GM19035 (cell line): ENCODE data around the gene SBF1.

Experiments used
- ATAC-seq: cut with Tn5 transposase; IDR thresholded peaks from one replicate; pipeline ENCODE4 v1.9.1; 2021; ENCODE audit not compliant: unreplicated experiment

Gene SBF1

GRCh38 chr22:50467773-50468440 is 6.9 kb downstream of the SBF1 start:
- ATAC-seq = no peak

- no peak for ATAC-seq
Measured at GRCh38 chr22:50467341-50467740, 7.5 kb downstream of the SBF1 start.

GRCh38 chr22:50465066-50465930 is 9.5 kb downstream of the SBF1 start:
- no peak for ATAC-seq

- no peak for ATAC-seq
Measured at GRCh38 chr22:50464451-50464850, 10.4 kb downstream of the SBF1 start.

GRCh38 chr22:50463188-50463900 is 11.5 kb downstream of the SBF1 start:
- ATAC-seq = no peak

GRCh38 chr22:50461979-50462540 is 12.8 kb downstream of the SBF1 start:
- ATAC-seq = no peak

GRCh38 chr22:50461536-50461935 is 13.3 kb downstream of the SBF1 start:
- no peak for ATAC-seq

GRCh38 chr22:50460938-50461337 is 13.9 kb downstream of the SBF1 start:
- no peak for ATAC-seq

GRCh38 chr22:50459496-50460140 is 15.2 kb downstream of the SBF1 start:
- ATAC-seq = no peak

- no peak for ATAC-seq
Measured at GRCh38 chr22:50459016-50459415, 15.8 kb downstream of the SBF1 start.

- ATAC-seq = no peak
Measured at GRCh38 chr22:50456466-50457234, 18.2 kb downstream of the SBF1 start.

GRCh38 chr22:50456026-50456425 is 18.8 kb downstream of the SBF1 start:
- no peak for ATAC-seq

GRCh38 chr22:50455201-50455600 is 19.6 kb downstream of the SBF1 start:
- ATAC-seq = no peak

- ATAC-seq = no peak
Measured at GRCh38 chr22:50454556-50455075, 20.2 kb downstream of the SBF1 start.

- no peak for ATAC-seq
Measured at GRCh38 chr22:50452649-50453048, 22.2 kb downstream of the SBF1 start.

GRCh38 chr22:50447576-50448551 is 27.0 kb downstream of the SBF1 start:
- ATAC-seq = no peak

- ATAC-seq = no peak
Measured at GRCh38 chr22:50446708-50447575, 27.9 kb downstream of the SBF1 start.
